Subcutaneous adipose tissue (tissue), 4 donors: ENCODE results near the gene PHRF1. TPM values are rescaled to one million over a fixed set of nuclear protein-coding genes. Genes with fewer than 3 reads are reported as not detected.

Experiments used
- total RNA-seq, 4 donors: library from RNA; depleted of rRNA; stranded (reverse); fragments of >200 nt; gene quantifications; one replicate each; pipeline ENCODE4 v1.1.0, GENCODE V29; 2016
- TF ChIP-seq, protein P1 (sequence below): fragments of 450-650 bp; IDR thresholded peaks from one replicate; pipeline ENCODE4 v1.5.1; 2016; ENCODE audit warnings: low read depth, mild to moderate bottlenecking, control low read depth, antibody characterized with exemption, moderate library complexity

Gene PHRF1
- total RNA-seq, 4 donors from 2014 or later = 9.0 to 28.4 (median 12.6) TPM

GRCh38 chr11:553083-553987, 22.9 kb upstream of the PHRF1 start:
- TF ChIP-seq, protein P1, sequence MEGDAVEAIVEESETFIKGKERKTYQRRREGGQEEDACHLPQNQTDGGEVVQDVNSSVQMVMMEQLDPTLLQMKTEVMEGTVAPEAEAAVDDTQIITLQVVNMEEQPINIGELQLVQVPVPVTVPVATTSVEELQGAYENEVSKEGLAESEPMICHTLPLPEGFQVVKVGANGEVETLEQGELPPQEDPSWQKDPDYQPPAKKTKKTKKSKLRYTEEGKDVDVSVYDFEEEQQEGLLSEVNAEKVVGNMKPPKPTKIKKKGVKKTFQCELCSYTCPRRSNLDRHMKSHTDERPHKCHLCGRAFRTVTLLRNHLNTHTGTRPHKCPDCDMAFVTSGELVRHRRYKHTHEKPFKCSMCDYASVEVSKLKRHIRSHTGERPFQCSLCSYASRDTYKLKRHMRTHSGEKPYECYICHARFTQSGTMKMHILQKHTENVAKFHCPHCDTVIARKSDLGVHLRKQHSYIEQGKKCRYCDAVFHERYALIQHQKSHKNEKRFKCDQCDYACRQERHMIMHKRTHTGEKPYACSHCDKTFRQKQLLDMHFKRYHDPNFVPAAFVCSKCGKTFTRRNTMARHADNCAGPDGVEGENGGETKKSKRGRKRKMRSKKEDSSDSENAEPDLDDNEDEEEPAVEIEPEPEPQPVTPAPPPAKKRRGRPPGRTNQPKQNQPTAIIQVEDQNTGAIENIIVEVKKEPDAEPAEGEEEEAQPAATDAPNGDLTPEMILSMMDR = no peak

DNA sequence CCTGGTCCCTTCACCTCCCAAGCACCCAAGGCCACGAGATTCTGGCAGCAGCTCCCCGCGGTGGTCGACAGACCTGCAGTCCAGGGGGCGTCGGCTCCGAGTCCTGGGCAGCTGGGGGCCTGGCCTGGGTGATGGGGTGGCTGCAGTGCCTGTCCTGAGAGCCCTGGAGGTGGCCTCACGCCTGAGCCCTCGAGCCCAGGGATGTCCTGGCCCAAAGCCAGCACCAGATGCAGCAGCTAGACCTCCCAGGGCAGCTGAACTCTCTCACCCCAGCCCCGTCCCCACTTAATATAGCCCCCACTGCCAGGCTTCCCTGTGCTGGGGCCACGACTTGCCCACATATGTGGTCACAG, 22.3 kb upstream of the PHRF1 start:
- TF ChIP-seq, protein P1 = no peak

DNA sequence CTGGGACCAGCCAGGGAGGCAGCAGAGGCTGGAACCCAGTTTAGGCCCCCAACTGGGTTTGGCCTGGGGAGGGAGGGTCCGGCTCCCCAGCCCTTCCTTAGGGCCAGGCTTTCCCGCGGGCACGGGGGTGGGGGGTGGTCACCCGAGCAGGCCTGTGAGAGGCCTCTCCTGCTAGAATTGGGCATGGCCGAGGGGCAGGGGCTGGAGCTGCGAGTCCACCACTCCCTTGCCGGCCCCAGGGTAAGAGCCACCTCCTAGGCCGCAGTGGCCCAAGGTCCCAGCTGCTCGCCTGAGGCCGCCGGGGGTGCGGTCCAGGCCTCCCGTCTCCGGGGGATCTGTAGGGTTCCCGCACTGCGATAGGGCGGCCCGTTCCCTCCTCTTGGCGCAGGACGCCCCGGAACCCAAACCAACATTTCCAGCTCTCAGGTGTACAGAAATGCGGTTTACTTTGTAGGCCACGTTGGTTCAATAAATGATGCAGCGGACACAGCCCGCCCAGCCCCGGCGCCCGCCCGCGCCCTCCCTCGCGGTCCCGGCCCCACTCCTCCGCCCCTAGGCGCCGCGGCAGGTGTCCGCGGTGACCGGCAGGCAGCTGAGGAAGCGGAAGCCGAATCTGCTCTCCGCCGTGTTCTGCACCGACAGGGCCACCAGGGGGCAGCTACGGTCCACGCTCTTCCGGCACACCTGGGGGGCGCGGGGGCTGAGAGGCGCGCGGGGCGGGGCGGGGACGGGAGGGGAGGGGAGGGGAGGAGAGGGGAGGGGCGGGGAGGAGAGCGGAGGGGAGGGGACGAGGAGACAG, 21.6 kb upstream of the PHRF1 start:
- TF ChIP-seq, protein P1 = no peak

- TF ChIP-seq, protein P1 = no peak
Observed at GRCh38 chr11:555227-555779, 21.0 kb upstream of the PHRF1 start.

GRCh38 chr11:555780-556661, 20.2 kb upstream of the PHRF1 start:
- TF ChIP-seq, protein P1 = no peak

- TF ChIP-seq, protein P1 = no peak
Observed at GRCh38 chr11:556662-557256, 19.5 kb upstream of the PHRF1 start.
